ENCODE data around the gene XYLT2. TPM values are rescaled to one million over a fixed set of nuclear protein-coding genes. Genes with fewer than 3 reads are reported as not detected.

Gene XYLT2
- total and polyA plus RNA-seq, 2 of the 8 experiments (the other 6 are each of a cell fraction or from before 2014, with no cell fraction given) = 28.0 to 29.9 TPM

- no peak overlapping the region for H2BK15ac ChIP-seq (ENCODE audit: low read length)
- no peak overlapping the region for H3K14ac ChIP-seq (ENCODE audit: insufficient read length)
- H2AFZ ChIP-seq (ENCODE audit: low read length) = no peak overlapping the region
- H2BK5ac ChIP-seq (ENCODE audit: low read depth, low read length) = 0 out of 2 replicates have a peak overlapping the region, but pooled peaks have one; percentile 22
- no peaks in the 10 kb centered on the region for H3K9me3 ChIP-seq (ENCODE audit: insufficient read depth in 2 of 2, low read depth in 1 of 2, low read length in 1 of 2)
- no peak for TF ChIP-seq ZNF274 (IDR thresholded peaks at IDR 0.05; ENCODE audit: borderline replicate concordance, extremely low read depth, low read length)
- 0 out of 4 replicates have a peak, but pooled peaks have one; percentile 42 to 67 for TF ChIP-seq HDAC2 (IDR thresholded peaks at IDR 0.05; ENCODE audit: borderline replicate concordance in 1 of 2, low read depth in 2 of 2, low read length in 2 of 2)
- TF ChIP-seq EGR1 (IDR thresholded peaks at IDR 0.05; ENCODE audit: borderline replicate concordance, low read depth, low read length) = 0 out of 2 replicates have a peak, but pooled peaks have one; percentile 29
- peak; percentile 88; the same call in 1 of the 2 replicates for TF ChIP-seq TCF12 (IDR thresholded peaks at IDR 0.05; ENCODE audit: low read depth, low read length)
- peak; percentile 99 to 100 for TF ChIP-seq RAD21 (IDR thresholded peaks at IDR 0.05 in 1 of 2, conservative IDR thresholded peaks at IDR 0.05 in 1 of 2; ENCODE audit: low read depth in 2 of 2, low read length in 2 of 2)
- peak in 1 of 2 experiments; percentile 81; a peak in 2 of 4 replicates for TF ChIP-seq SIN3A (conservative IDR thresholded peaks at IDR 0.05 in 1 of 2, IDR thresholded peaks at IDR 0.05 in 1 of 2; ENCODE audit: low read depth in 1 of 2, low read length in 2 of 2)
- TF ChIP-seq CTCF (IDR thresholded peaks at IDR 0.05; ENCODE audit: control extremely low read depth in 1 of 3, insufficient read depth in 1 of 3, low read depth in 1 of 3, low read length in 3 of 3) = peak; percentile 93 to 96 (median 94)
- no peak for TF ChIP-seq RXRA (IDR thresholded peaks at IDR 0.05; ENCODE audit: insufficient read depth, low read depth, low read length)
- H3K23ac ChIP-seq (ENCODE audit: insufficient read length) = no peak overlapping the region
- no peak overlapping the region for H2BK120ac ChIP-seq (replicated peaks; ENCODE audit: low read depth, low read length)
- H3K56ac ChIP-seq (replicated peaks; ENCODE audit: insufficient read length, low read depth, low read length) = no peak overlapping the region
- H4K20me1 ChIP-seq (replicated peaks in 1 of 2; ENCODE audit: control insufficient read depth in 1 of 2, insufficient read depth in 2 of 2, low read length in 2 of 2) = no peaks in the 10 kb centered on the region
- H3K4me3 ChIP-seq (ENCODE audit: extremely low read depth in 1 of 4, insufficient read depth in 2 of 4, low read depth in 3 of 4, low read length in 4 of 4) = no peak overlapping the region
- H3K18ac ChIP-seq (ENCODE audit: extremely low read depth, low read length) = no peak overlapping the region
- H2AK5ac ChIP-seq (ENCODE audit: low read depth, low read length) = no peak overlapping the region
- no peaks in the 10 kb centered on the region for H3K27me3 ChIP-seq (replicated peaks in 1 of 4; ENCODE audit: control insufficient read depth in 3 of 4, extremely low read depth in 1 of 4, insufficient read depth in 3 of 4, low read length in 3 of 4)
- no peak overlapping the region for H3K4ac ChIP-seq (replicated peaks; ENCODE audit: insufficient read length, low read depth, low read length)
- H3K23me2 ChIP-seq (ENCODE audit: low read depth, low read length) = no peaks in the 10 kb centered on the region
- H3K79me1 ChIP-seq (ENCODE audit: low read depth, low read length) = no peaks in the 10 kb centered on the region
- no peak overlapping the region for H4K8ac ChIP-seq (ENCODE audit: extremely low read depth, insufficient read depth, low read length)
- H2BK12ac ChIP-seq (ENCODE audit: low read depth, low read length) = peak overlapping the region; percentile 55
- H3K4me2 ChIP-seq (ENCODE audit: insufficient read depth in 1 of 2, low read depth in 2 of 2, low read length in 2 of 2) = no peak overlapping the region
- H3K4me1 ChIP-seq (replicated peaks in 1 of 4; ENCODE audit: control insufficient read depth in 3 of 4, insufficient read depth in 4 of 4, low read length in 3 of 4) = peaks cover 0 to 4% (median under 1%) of the 10 kb centered on the region in 4 experiments; a peak in 2 of 7 replicates
- no peak overlapping the region for H2BK20ac ChIP-seq (ENCODE audit: low read length)
- no peaks in the 10 kb centered on the region for H3K36me3 ChIP-seq (ENCODE audit: control insufficient read depth in 2 of 4, insufficient read depth in 4 of 4, low read length in 3 of 4)
- peak; percentile 50 to 93 for DNase-seq (ENCODE audit: low read depth in 1 of 2, low spot score in 2 of 2)
- WGBS, 2 experiments (ENCODE audit: extremely low coverage in 1 of 2, insufficient coverage in 1 of 2, insufficient read length in 1 of 2, insufficient replicate concordance in 2 of 2, low coverage in 1 of 2, low lambda C conversion rate in 2 of 2, missing lambda C conversion rate in 1 of 2) = 16% methylated on average over 7 of the region's 7 CpGs; no CpG with 5 or more reads in 1 of the 2 experiments
- CTCF ChIA-PET (ENCODE audit: partially characterized antibody) = interaction anchor here (0.7 to 41.5 kb wide), 40 partner anchors 10 to 220 kb away, joined by 3 to 1349 read pairs (median 5); partner anchors contain the start of genes COL1A1, SGCA and TMEM92
- H3K79me2 ChIP-seq (ENCODE audit: control insufficient read depth in 1 of 2, insufficient read depth in 2 of 2, low read length in 2 of 2) = no peaks in the 10 kb centered on the region
- H3K27ac ChIP-seq (ENCODE audit: low read depth, low read length) = no peak overlapping the region
- FAIRE-seq = no peak
- POLR2A ChIA-PET (ENCODE audit: partially characterized antibody) = interaction anchor here (0.7 to 3.1 kb wide), 3 partner anchors 65 to 97 kb away, joined by 3 to 14 read pairs (median 3); no protein-coding TSS in a partner anchor
- no peak overlapping the region for H3K9ac ChIP-seq (replicated peaks in 1 of 4; ENCODE audit: extremely low read depth in 1 of 4, low read depth in 3 of 4, low read length in 3 of 4)
- H4K5ac ChIP-seq (ENCODE audit: insufficient read length, low read depth, low read length) = no peak overlapping the region
- no peak overlapping the region for H4K91ac ChIP-seq (replicated peaks; ENCODE audit: insufficient read length, low read length)
These were observed 48.5 kb upstream of the XYLT2 start for GRCh38 chr17:50297407-50297865.
